Upper lobe of left lung (tissue), 6 donors: ENCODE measurements around the gene CRISPLD2. TPM values are rescaled to one million over a fixed set of nuclear protein-coding genes. Genes with fewer than 3 reads are reported as not detected.

Source experiments
- ATAC-seq, 2 donors: fragments of 200-7000 bp; cut with Tn5 transposase; one replicate each; pipeline ENCODE4 v1.9.1; 2022; ENCODE audit warnings: mild to moderate bottlenecking in 2 of 2, moderate library complexity in 2 of 2; ENCODE audit not compliant: low FRiP score in 2 of 2
- DNase-seq, 2 donors: peaks; one replicate each; pipeline ENCODE4 v3.0.0-alpha.2; 2019 to 2020
- H3K27ac ChIP-seq, 4 donors: fragments of 200-600 bp; sonication (generic); one replicate each; pipeline ENCODE4 v1.5.1; 2016 to 2019
- H3K27me3 ChIP-seq, 4 donors: fragments of 200-600 bp; sonication (generic); one replicate each; pipeline ENCODE4 v1.5.1; 2017 to 2019
- H3K36me3 ChIP-seq, 4 donors: fragments of 200-600 bp; sonication (generic); one replicate each; pipeline ENCODE4 v1.5.1; 2016 to 2019
- H3K4me1 ChIP-seq, 4 donors: fragments of 200-600 bp; sonication (generic); one replicate each; pipeline ENCODE4 v1.5.1; 2018 to 2019
- H3K4me3 ChIP-seq, 4 donors: fragments of 200-600 bp; sonication (generic); one replicate each; pipeline ENCODE4 v1.5.1; 2017 to 2019; ENCODE audit warnings: mild to moderate bottlenecking in 2 of 4, moderate library complexity in 1 of 4
- H3K9me3 ChIP-seq, 4 donors: fragments of 200-600 bp; sonication (generic); one replicate each; pipeline ENCODE4 v1.5.1; 2018 to 2019
- CTCF ChIP-seq, 6 experiments: fragments of 450-650 bp in 4 of 6; fragments of 200-600 bp in 2 of 6; sonication (generic) in 2 of 6; IDR thresholded peaks; one replicate each; pipeline ENCODE4 v1.5.1; 2016 to 2019; ENCODE audit warnings: antibody characterized with exemption in 6 of 6
- EP300 ChIP-seq, 4 donors: sonication (generic); formaldehyde crosslinking; IDR thresholded peaks; one replicate each; pipeline ENCODE4 v1.5.1; 2017; ENCODE audit warnings: antibody characterized with exemption in 4 of 4, control low read depth in 2 of 4
- POLR2A ChIP-seq, 4 donors: fragments of 450-650 bp; IDR thresholded peaks; one replicate each; pipeline ENCODE4 v1.5.1; 2016 to 2017; ENCODE audit warnings: antibody characterized with exemption in 4 of 4, mild to moderate bottlenecking in 2 of 4
- POLR2AphosphoS5 ChIP-seq, 2 donors: sonication (generic); formaldehyde crosslinking; IDR thresholded peaks; one replicate each; pipeline ENCODE4 v1.5.1; 2017; ENCODE audit warnings: antibody characterized with exemption in 2 of 2
- WGBS, 2 donors: methylation state at CpG; one replicate each; pipeline ENCODE4 v1.1.5; 2017 to 2018; 5-methylcytosine and 5-hydroxymethylcytosine counted together
- total RNA-seq, 6 donors: library from RNA; depleted of rRNA in 4 of 6; stranded (reverse); fragments of >200 nt in 4 of 6; gene quantifications; one replicate each; pipeline versions ENCODE4 v1.1.0 to v1.2.1, GENCODE V29; 2016 to 2021
- donor health status: DM: no; HTN: no; CAD: no; lungs with moderate emphysema.
- donor health status: DM: no; HTN: yes; CAD: no; lungs with severe emphysema.

Gene CRISPLD2
- total RNA-seq, 6 donors from 2014 or later, result 30.2 to 109 (median 80.8) TPM

- H3K36me3 ChIP-seq, result peaks cover 0 to 25% (median 4%) of the 10 kb centered on the region in 4 donors
- DNase-seq (no peak), ATAC-seq (peak in 1 of 2 donors; percentile 78)
- H3K27me3 ChIP-seq, result no peaks in the 10 kb centered on the region
- no peak for TF ChIP-seq POLR2A (IDR thresholded peaks at IDR 0.05)
- no peak for TF ChIP-seq EP300 (IDR thresholded peaks at IDR 0.05)
- TF ChIP-seq POLR2AphosphoS5 (IDR thresholded peaks at IDR 0.05), result no peak
- TF ChIP-seq CTCF (IDR thresholded peaks at IDR 0.05), result no peak
- peaks cover 0 to 12% (median 2%) of the 10 kb centered on the region in 4 donors for H3K4me1 ChIP-seq
- H3K9me3 ChIP-seq, result no peaks in the 10 kb centered on the region
- no peak overlapping the region for H3K4me3 ChIP-seq
- no peak overlapping the region for H3K27ac ChIP-seq
- WGBS, 2 donors, result 77 to 80% methylated on average over 8 of the region's 8 CpGs
Observed at GRCh38 chr16:84881702-84882521, 62.1 kb downstream of the CRISPLD2 start.

- 90 to 97% methylated on average over 5 to 9 of the region's 9 CpGs for WGBS, 2 donors
- ATAC-seq (peak in 1 of 2 donors; percentile 49), DNase-seq (peak in 1 of 2 donors; percentile 54)
- H3K9me3 ChIP-seq, result no peaks in the 10 kb centered on the region
- no peaks in the 10 kb centered on the region for H3K27me3 ChIP-seq
- H3K36me3 ChIP-seq, result peaks cover 0 to 21% (median 3%) of the 10 kb centered on the region in 4 donors
- peaks cover 0 to 12% (median 2%) of the 10 kb centered on the region in 4 donors for H3K4me1 ChIP-seq
- no peak overlapping the region for H3K27ac ChIP-seq
- TF ChIP-seq CTCF (IDR thresholded peaks at IDR 0.05) (no peak), POLR2AphosphoS5 (IDR thresholded peaks at IDR 0.05) (no peak), EP300 (IDR thresholded peaks at IDR 0.05) (no peak), POLR2A (IDR thresholded peaks at IDR 0.05) (no peak)
- no peak overlapping the region for H3K4me3 ChIP-seq
Observed at GRCh38 chr16:84883301-84883700, 63.5 kb downstream of the CRISPLD2 start.

GRCh38 chr16:84884246-84884595, 64.4 kb downstream of the CRISPLD2 start:
- H3K4me3 ChIP-seq, result no peak overlapping the region
- 76 to 81% methylated on average over 6 of the region's 6 CpGs for WGBS, 2 donors
- DNase-seq (no peak), ATAC-seq (no peak)
- H3K9me3 ChIP-seq, result no peaks in the 10 kb centered on the region
- H3K36me3 ChIP-seq, result peaks cover 0 to 23% (median 3%) of the 10 kb centered on the region in 4 donors
- H3K4me1 ChIP-seq, result peaks cover 0 to 12% (median 2%) of the 10 kb centered on the region in 4 donors
- TF ChIP-seq EP300 (IDR thresholded peaks at IDR 0.05), result no peak
- TF ChIP-seq POLR2A (IDR thresholded peaks at IDR 0.05), result no peak
- no peak for TF ChIP-seq CTCF (IDR thresholded peaks at IDR 0.05)
- TF ChIP-seq POLR2AphosphoS5 (IDR thresholded peaks at IDR 0.05), result no peak
- H3K27me3 ChIP-seq, result no peaks in the 10 kb centered on the region
- H3K27ac ChIP-seq, result no peak overlapping the region

- 46 to 49% methylated on average over 24 to 25 of the region's 25 CpGs for WGBS, 2 donors
- Histone ChIP-seq H3K4me1 (peaks cover 0 to 12% (median 2%) of the 10 kb centered on the region in 4 donors), H3K4me3 (no peak overlapping the region), H3K9me3 (no peaks in the 10 kb centered on the region), H3K36me3 (peaks cover 0 to 26% (median 3%) of the 10 kb centered on the region in 4 donors), H3K27ac (no peak overlapping the region), H3K27me3 (no peaks in the 10 kb centered on the region)
- TF ChIP-seq EP300 (IDR thresholded peaks at IDR 0.05) (no peak), CTCF (IDR thresholded peaks at IDR 0.05) (no peak)
- no peak for ATAC-seq
- DNase-seq, result no peak
Observed at GRCh38 chr16:84884596-84885341, 65.0 kb downstream of the CRISPLD2 start.
